Chondrocyte (in vitro differentiated cells): Measurements from ENCODE around the gene MBP. TPM values are rescaled to one million over a fixed set of nuclear protein-coding genes. Genes with fewer than 3 reads are reported as not detected.
"Not testable (repeated sequence)": the region's sequence is repeated elsewhere in the genome, so short reads cannot be mapped to it uniquely, and the experiment has no call there.

Experiments used
- DNase-seq: peaks from one replicate; pipeline ENCODE4 v3.0.0; 2021; ENCODE audit warnings: mixed read lengths, low spot score
- H3K27ac Mint-ChIP-seq: one replicate; pipeline ENCODE4 v1.8.0; 2021; ENCODE audit warnings: mild to moderate bottlenecking, moderate library complexity, mixed read lengths; ENCODE audit not compliant: unreplicated experiment
- H3K27me3 Mint-ChIP-seq: 2 replicates; pipeline ENCODE4 v1.8.0; 2021; ENCODE audit warnings: low read depth, mixed read lengths
- H3K36me3 Mint-ChIP-seq: 2 replicates; pipeline ENCODE4 v1.8.0; 2021; ENCODE audit warnings: low read depth, mixed read lengths
- H3K4me1 Mint-ChIP-seq: 2 replicates; pipeline ENCODE4 v1.8.0; 2021; ENCODE audit warnings: low read depth, mild to moderate bottlenecking, mixed read lengths
- H3K4me3 Mint-ChIP-seq: one replicate; pipeline ENCODE4 v1.8.0; 2021; ENCODE audit warnings: mild to moderate bottlenecking, moderate library complexity, mixed read lengths; ENCODE audit not compliant: unreplicated experiment
- H3K9me3 Mint-ChIP-seq: 2 replicates; pipeline ENCODE4 v1.8.0; 2021; ENCODE audit warnings: low read depth, mixed read lengths
- total RNA-seq: library from RNA; stranded (reverse); gene quantifications from 3 replicates; pipeline ENCODE4 v1.2.1, GENCODE V29; 2021
- TF ChIP-seq, protein P1 (sequence below): fragments of 200-600 bp; sonication (generic); IDR thresholded peaks from 2 replicates; pipeline ENCODE4 v1.5.0; 2021; ENCODE audit warnings: antibody characterized with exemption, mild to moderate bottlenecking, moderate library complexity

MBP gene
- total RNA-seq, 1 donor from 2014 or later: 15.9 TPM

DNA sequence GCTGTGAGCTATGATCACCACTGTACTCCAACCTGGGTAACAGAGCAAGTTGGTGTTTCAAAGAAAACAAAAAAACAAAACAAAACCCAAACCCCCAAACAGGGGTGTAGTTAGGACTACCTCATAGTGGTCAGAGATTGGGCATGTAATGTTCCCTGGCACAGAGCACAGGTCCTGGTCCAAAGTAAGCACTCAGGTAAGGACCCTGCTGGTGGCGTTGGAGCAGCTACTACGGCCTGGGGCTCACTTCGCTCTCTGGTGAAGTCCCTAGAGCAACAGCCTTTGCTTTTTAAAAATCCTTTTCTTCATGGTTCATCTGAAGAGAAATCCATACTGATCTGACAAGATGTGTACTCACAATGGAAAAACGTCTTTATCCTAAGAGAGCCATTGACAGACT, 179.8 kb downstream of the MBP start:
- Mint-ChIP-seq H3K4me1 (no peaks in the 10 kb centered on the region), H3K27ac (no peak overlapping the region), H3K36me3 (peaks cover 32% of the 10 kb centered on the region), H3K9me3 (peaks cover 4% of the 10 kb centered on the region), H3K4me3 (no peak overlapping the region), H3K27me3 (no peaks in the 10 kb centered on the region)
- TF ChIP-seq, protein P1, sequence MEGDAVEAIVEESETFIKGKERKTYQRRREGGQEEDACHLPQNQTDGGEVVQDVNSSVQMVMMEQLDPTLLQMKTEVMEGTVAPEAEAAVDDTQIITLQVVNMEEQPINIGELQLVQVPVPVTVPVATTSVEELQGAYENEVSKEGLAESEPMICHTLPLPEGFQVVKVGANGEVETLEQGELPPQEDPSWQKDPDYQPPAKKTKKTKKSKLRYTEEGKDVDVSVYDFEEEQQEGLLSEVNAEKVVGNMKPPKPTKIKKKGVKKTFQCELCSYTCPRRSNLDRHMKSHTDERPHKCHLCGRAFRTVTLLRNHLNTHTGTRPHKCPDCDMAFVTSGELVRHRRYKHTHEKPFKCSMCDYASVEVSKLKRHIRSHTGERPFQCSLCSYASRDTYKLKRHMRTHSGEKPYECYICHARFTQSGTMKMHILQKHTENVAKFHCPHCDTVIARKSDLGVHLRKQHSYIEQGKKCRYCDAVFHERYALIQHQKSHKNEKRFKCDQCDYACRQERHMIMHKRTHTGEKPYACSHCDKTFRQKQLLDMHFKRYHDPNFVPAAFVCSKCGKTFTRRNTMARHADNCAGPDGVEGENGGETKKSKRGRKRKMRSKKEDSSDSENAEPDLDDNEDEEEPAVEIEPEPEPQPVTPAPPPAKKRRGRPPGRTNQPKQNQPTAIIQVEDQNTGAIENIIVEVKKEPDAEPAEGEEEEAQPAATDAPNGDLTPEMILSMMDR: no peak
- no peak for DNase-seq

- no peak overlapping the region for H3K4me3 Mint-ChIP-seq
These were observed 180.9 kb downstream of the MBP start for GRCh38 chr18:76951456-76952247.

GRCh38 chr18:76948345-76948744, 184.2 kb downstream of the MBP start:
- peaks cover 34% of the 10 kb centered on the region for H3K36me3 Mint-ChIP-seq
- peaks cover 8% of the 10 kb centered on the region for H3K9me3 Mint-ChIP-seq
- no peak overlapping the region for H3K27ac Mint-ChIP-seq

More at GRCh38 chr18:76951456-76952247, 180.9 kb downstream of the MBP start:
- Mint-ChIP-seq H3K27me3 (no peaks in the 10 kb centered on the region), H3K9me3 (peaks cover 4% of the 10 kb centered on the region), H3K36me3 (peaks cover 33% of the 10 kb centered on the region), H3K4me1 (no peaks in the 10 kb centered on the region), H3K27ac (no peak overlapping the region)
- TF ChIP-seq, protein P1: no peak
- no peak for DNase-seq

DNA sequence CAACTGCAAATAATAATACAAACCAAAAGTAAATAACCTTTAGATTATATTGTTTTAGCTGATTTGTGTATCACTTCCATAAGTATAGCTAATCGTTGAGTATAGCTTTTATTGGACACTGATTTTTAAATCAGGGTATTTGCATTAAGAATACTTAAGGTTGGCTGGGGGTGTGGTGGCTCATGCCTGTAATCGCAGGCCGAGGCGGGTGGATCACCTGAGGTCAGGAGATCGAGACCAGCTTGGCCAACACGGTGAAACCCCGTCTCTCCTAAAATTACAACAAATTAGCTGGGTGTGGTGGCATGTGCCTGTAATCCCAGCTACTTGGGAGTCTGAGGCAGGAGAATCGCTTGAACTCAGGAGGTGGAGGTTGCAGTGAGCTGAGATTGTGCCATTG, 188.2 kb downstream of the MBP start:
- H3K27ac Mint-ChIP-seq: not testable (repeated sequence)

More at GRCh38 chr18:76948345-76948744, 184.2 kb downstream of the MBP start:
- H3K27me3 Mint-ChIP-seq: no peaks in the 10 kb centered on the region
- TF ChIP-seq, protein P1: no peak
- H3K4me1 Mint-ChIP-seq: no peaks in the 10 kb centered on the region
- no peak for DNase-seq
- H3K4me3 Mint-ChIP-seq: no peak overlapping the region

GRCh38 chr18:76943542-76944339, 188.8 kb downstream of the MBP start:
- H3K9me3 Mint-ChIP-seq: peaks cover 4% of the 10 kb centered on the region
- H3K36me3 Mint-ChIP-seq: peaks cover 21% of the 10 kb centered on the region
- no peak overlapping the region for H3K27ac Mint-ChIP-seq
- no peaks in the 10 kb centered on the region for H3K27me3 Mint-ChIP-seq
- H3K4me3 Mint-ChIP-seq: no peak overlapping the region
- no peak for DNase-seq
- H3K4me1 Mint-ChIP-seq: no peaks in the 10 kb centered on the region
- TF ChIP-seq, protein P1: no peak

More for the DNA sequence above, 188.2 kb downstream of the MBP start:
- not testable (repeated sequence) for DNase-seq, H3K9me3 Mint-ChIP-seq, H3K27me3 Mint-ChIP-seq, H3K4me1 Mint-ChIP-seq, H3K4me3 Mint-ChIP-seq
- H3K36me3 Mint-ChIP-seq: peaks cover 20% of the 10 kb centered on the region
